ENCODE measurements around the gene KMT2A.

DNA sequence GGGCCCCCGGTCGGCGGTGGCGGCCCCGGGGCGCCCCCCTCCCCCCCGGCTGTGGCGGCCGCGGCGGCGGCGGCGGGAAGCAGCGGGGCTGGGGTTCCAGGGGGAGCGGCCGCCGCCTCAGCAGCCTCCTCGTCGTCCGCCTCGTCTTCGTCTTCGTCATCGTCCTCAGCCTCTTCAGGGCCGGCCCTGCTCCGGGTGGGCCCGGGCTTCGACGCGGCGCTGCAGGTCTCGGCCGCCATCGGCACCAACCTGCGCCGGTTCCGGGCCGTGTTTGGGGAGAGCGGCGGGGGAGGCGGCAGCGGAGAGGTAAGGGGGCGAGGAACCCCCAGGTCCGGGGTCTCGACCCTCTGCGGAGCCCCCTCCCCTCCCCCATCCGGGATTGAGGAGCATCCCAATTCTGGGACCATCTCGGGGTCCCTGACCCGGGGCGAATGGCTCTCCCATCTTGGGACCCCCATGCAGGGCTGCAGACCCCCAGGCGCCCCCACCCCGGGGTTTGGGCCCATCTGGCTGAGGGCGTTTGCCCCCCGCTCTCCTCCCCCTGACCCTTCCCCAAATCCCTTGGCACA is 431 bp downstream of the KMT2A start:
- TF ChIP-seq, protein P1, sequence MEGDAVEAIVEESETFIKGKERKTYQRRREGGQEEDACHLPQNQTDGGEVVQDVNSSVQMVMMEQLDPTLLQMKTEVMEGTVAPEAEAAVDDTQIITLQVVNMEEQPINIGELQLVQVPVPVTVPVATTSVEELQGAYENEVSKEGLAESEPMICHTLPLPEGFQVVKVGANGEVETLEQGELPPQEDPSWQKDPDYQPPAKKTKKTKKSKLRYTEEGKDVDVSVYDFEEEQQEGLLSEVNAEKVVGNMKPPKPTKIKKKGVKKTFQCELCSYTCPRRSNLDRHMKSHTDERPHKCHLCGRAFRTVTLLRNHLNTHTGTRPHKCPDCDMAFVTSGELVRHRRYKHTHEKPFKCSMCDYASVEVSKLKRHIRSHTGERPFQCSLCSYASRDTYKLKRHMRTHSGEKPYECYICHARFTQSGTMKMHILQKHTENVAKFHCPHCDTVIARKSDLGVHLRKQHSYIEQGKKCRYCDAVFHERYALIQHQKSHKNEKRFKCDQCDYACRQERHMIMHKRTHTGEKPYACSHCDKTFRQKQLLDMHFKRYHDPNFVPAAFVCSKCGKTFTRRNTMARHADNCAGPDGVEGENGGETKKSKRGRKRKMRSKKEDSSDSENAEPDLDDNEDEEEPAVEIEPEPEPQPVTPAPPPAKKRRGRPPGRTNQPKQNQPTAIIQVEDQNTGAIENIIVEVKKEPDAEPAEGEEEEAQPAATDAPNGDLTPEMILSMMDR (IDR thresholded peaks at IDR 0.05): no peak
- no peak for TF ChIP-seq POLR2A (IDR thresholded peaks at IDR 0.05)
